Fibroblast of lung (primary cell): Measurements from ENCODE around the gene MEPE. TPM values are rescaled to one million over a fixed set of nuclear protein-coding genes. Genes with fewer than 3 reads are reported as not detected.

Experiments
- DNase-seq, 2 donors: peaks; one replicate each; pipeline versions ENCODE4 v3.0.0 to v3.0.0-alpha.2; 2010; ENCODE audit warnings: low read depth in 2 of 2
- H2AFZ ChIP-seq: 2 replicates; pipeline ENCODE4 v1.5.1; 2012; ENCODE audit warnings: low read length, control low read depth, inconsistent platforms
- H3K27ac ChIP-seq: 2 replicates; pipeline ENCODE4 v1.5.1; 2011; ENCODE audit warnings: low read length, control low read depth; ENCODE audit not compliant: insufficient read depth
- H3K27me3 ChIP-seq: 2 replicates; pipeline ENCODE4 v1.5.1; 2011; ENCODE audit warnings: mild to moderate bottlenecking, low read length; ENCODE audit not compliant: control insufficient read depth, insufficient read depth
- H3K36me3 ChIP-seq: 2 replicates; pipeline ENCODE4 v1.5.1; 2011; ENCODE audit warnings: low read length; ENCODE audit not compliant: control insufficient read depth, insufficient read depth
- H3K4me1 ChIP-seq: 2 replicates; pipeline ENCODE4 v1.5.1; 2011; ENCODE audit warnings: low read length; ENCODE audit not compliant: control insufficient read depth, insufficient read depth; ENCODE audit errors: extremely low read depth
- H3K4me2 ChIP-seq: 2 replicates; pipeline ENCODE4 v1.5.1; 2011; ENCODE audit warnings: low read length, control low read depth; ENCODE audit not compliant: insufficient read depth; ENCODE audit errors: extremely low read depth
- H3K4me3 ChIP-seq, 4 experiments: fragments of 200-600 bp in 1 of 4; sonication (generic) in 1 of 4; replicated peaks in 1 of 4; 2 replicates each; pipeline ENCODE4 v1.5.1; 2011 to 2016; ENCODE audit warnings: low read length in 4 of 4, low read depth in 3 of 4, mild to moderate bottlenecking in 3 of 4, control low read depth in 2 of 4, inconsistent platforms in 1 of 4, mixed read lengths in 1 of 4; ENCODE audit not compliant: insufficient read depth in 1 of 4; ENCODE audit errors: control extremely low read depth in 1 of 4
- H3K79me2 ChIP-seq: 2 replicates; pipeline ENCODE4 v1.5.1; 2012; ENCODE audit warnings: mild to moderate bottlenecking, low read length, inconsistent platforms; ENCODE audit not compliant: control insufficient read depth, insufficient read depth
- H3K9ac ChIP-seq: 2 replicates; pipeline ENCODE4 v1.5.1; 2011; ENCODE audit warnings: mild to moderate bottlenecking, low read length, control low read depth; ENCODE audit not compliant: insufficient read depth
- H3K9me3 ChIP-seq: 2 replicates; pipeline ENCODE4 v1.5.1; 2012; ENCODE audit warnings: low read depth, low read length; ENCODE audit not compliant: control insufficient read depth, insufficient read depth
- H4K20me1 ChIP-seq: 2 replicates; pipeline ENCODE4 v1.5.1; 2011; ENCODE audit warnings: low read length; ENCODE audit not compliant: control insufficient read depth, insufficient read depth; ENCODE audit errors: extremely low read depth
- CTCF ChIP-seq, 2 donors: IDR thresholded peaks in 1 of 2; conservative IDR thresholded peaks in 1 of 2; 1 replicate in 1 of 2; 2 replicates in 1 of 2; pipeline ENCODE4 v1.5.1; 2011 to 2012; ENCODE audit warnings: low read length in 2 of 2, control low read depth in 1 of 2, inconsistent platforms in 1 of 2, low read depth in 1 of 2, mild to moderate bottlenecking in 1 of 2
- EZH2 ChIP-seq: IDR thresholded peaks from 2 replicates; pipeline ENCODE4 v1.5.1; 2012; ENCODE audit warnings: low read length, control low read depth, mild to moderate bottlenecking; ENCODE audit errors: missing control alignments
- polyA plus RNA-seq, 2 donors: library from polyadenylated mRNA; depleted of rRNA in 1 of 2; stranded (reverse) in 1 of 2; unstranded in 1 of 2; fragments of >200 nt; gene quantifications; 2 replicates each; pipeline ENCODE4 v1.2.1, GENCODE V29; 2011 to 2012; ENCODE audit warnings: missing spikeins in 1 of 2
- total RNA-seq: library from RNA; depleted of rRNA; stranded (reverse); fragments of >200 nt; gene quantifications from 2 replicates; pipeline ENCODE4 v1.2.1, GENCODE V29; 2014

The MEPE gene
- total and polyA plus RNA-seq, 2 donors (not counting 1 experiment from before 2014, with no cell fraction given), result not detected

GRCh38 chr4:87838205-87838604, 5.4 kb downstream of the MEPE start:
- Histone ChIP-seq H3K9me3 (no peaks in the 10 kb centered on the region), H3K4me1 (no peaks in the 10 kb centered on the region), H3K79me2 (no peaks in the 10 kb centered on the region), H3K27me3 (no peaks in the 10 kb centered on the region), H3K4me3 (no peak overlapping the region), H3K36me3 (no peaks in the 10 kb centered on the region), H3K4me2 (no peak overlapping the region), H3K27ac (no peak overlapping the region), H4K20me1 (no peaks in the 10 kb centered on the region), H3K9ac (no peak overlapping the region), H2AFZ (no peak overlapping the region)
- TF ChIP-seq CTCF (conservative IDR thresholded peaks at IDR 0.05 in 1 of 2, IDR thresholded peaks at IDR 0.05 in 1 of 2; ENCODE audit: low read depth in 1 of 2, low read length in 2 of 2) (peak; percentile 27 to 39), EZH2 (no peak)
- DNase-seq, result no peak

DNA sequence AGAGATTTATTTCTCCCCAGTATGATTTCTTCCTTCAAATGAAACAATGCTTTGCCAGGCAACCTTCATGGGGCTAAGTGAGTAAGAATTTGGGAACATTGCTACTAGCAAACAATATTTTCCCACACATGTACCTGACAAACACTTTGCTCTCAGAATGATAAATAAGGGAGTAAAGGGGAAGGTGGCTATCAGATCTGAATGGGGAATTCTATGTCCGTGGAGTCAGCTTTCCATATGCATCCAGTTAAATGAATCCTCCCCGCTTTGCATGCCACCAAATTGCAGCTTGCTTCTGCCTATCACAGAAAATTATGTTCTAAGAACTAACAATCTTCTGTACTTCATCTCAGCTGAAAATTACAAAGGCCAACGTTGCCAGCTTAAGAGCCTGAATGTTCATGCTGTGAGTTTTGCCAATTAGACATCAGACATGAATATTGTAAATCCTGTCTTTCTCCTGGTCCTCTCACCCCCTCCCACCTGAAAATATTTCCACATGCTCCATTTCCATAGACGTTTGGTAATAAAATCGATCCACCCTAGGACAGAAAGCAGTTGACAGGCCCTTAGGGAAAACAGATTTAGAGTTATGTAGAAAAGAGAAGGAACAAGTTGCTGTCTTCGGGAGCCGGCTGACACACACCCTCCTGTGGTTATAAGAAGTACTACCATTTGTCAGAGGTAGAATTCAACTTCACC, 6.3 kb downstream of the MEPE start:
- Histone ChIP-seq H3K79me2 (no peaks in the 10 kb centered on the region), H3K9me3 (no peaks in the 10 kb centered on the region), H3K27ac (no peak overlapping the region), H3K36me3 (no peaks in the 10 kb centered on the region), H4K20me1 (no peaks in the 10 kb centered on the region), H3K27me3 (no peaks in the 10 kb centered on the region), H3K9ac (no peak overlapping the region), H3K4me3 (no peak overlapping the region), H3K4me1 (no peaks in the 10 kb centered on the region), H2AFZ (no peak overlapping the region), H3K4me2 (no peak overlapping the region)
- TF ChIP-seq EZH2 (no peak), CTCF (conservative IDR thresholded peaks at IDR 0.05 in 1 of 2, IDR thresholded peaks at IDR 0.05 in 1 of 2; ENCODE audit: low read depth in 1 of 2, low read length in 2 of 2) (peak; percentile 70 to 76)
- peak; percentile 37 to 65 for DNase-seq

- no peak overlapping the region for H3K4me2 ChIP-seq
- H3K4me3 ChIP-seq, result no peak overlapping the region
- H3K79me2 ChIP-seq, result no peaks in the 10 kb centered on the region
- no peaks in the 10 kb centered on the region for H3K4me1 ChIP-seq
- H3K9me3 ChIP-seq, result no peaks in the 10 kb centered on the region
- TF ChIP-seq CTCF (conservative IDR thresholded peaks at IDR 0.05 in 1 of 2, IDR thresholded peaks at IDR 0.05 in 1 of 2; ENCODE audit: low read depth in 1 of 2, low read length in 2 of 2) (no peak), EZH2 (no peak)
- H3K9ac ChIP-seq, result no peak overlapping the region
- H3K36me3 ChIP-seq, result no peaks in the 10 kb centered on the region
- DNase-seq, result no peak
- no peak overlapping the region for H2AFZ ChIP-seq
- H3K27ac ChIP-seq, result no peak overlapping the region
- no peaks in the 10 kb centered on the region for H3K27me3 ChIP-seq
- no peaks in the 10 kb centered on the region for H4K20me1 ChIP-seq
These were observed 6.8 kb downstream of the MEPE start for GRCh38 chr4:87839592-87839946.
